ENCODE data around the gene C17orf107. TPM values are rescaled to one million over a fixed set of nuclear protein-coding genes. Genes with fewer than 3 reads are reported as not detected.
"Not testable (repeated sequence)": the region's sequence is repeated elsewhere in the genome, so short reads cannot be mapped to it uniquely, and the experiment has no call there.

C17orf107 gene
- total RNA-seq, 1 donor from 2014 or later, result 2.7 TPM

DNA sequence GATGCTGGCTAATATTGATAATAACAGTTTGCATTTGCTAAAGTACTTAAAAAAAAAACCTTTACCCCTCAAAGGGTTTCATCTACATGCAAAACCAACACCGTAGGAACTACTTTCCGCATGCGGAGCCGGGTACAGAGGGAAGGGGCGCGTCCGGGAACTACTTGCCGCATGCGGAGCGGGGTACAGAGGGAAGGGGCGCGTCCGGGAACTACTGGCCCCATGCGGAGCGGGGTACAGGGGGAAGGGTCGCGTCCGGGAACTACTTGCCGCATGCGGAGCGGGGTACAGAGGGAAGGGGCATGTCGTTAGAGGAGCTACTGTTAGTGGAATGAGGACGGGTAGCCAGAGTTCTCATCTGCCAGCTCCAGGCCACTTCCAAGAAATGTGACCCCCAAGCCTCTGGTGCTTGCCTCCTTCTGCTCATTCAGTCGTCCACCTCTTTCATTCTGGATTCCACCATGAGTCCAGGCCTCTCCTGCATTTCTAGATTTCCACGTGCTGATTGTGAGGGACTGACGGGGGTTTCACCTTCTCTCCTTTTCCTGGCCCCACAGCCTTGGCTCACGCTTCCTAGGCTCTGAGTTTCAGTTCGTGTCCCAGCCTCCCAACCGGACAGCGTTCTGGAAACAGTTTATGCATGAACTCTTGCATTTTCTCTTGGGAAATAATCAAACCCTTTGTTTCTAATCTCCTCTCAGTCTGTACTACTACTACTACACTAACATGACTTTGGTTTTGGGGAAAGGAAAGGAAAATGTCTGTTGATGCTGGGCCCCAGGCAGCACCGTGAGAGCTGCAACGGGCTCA, 39.3 kb upstream of the C17orf107 start:
- Histone ChIP-seq H3K27me3 (no peaks in the 10 kb centered on the region), H3K27ac (peak overlapping the region; percentile 38), H3K36me3 (no peaks in the 10 kb centered on the region), H3K4me3 (no peak overlapping the region), H3K4me1 (peaks cover 42% of the 10 kb centered on the region), H3K9me3 (no peaks in the 10 kb centered on the region)
- TF ChIP-seq, protein P1, sequence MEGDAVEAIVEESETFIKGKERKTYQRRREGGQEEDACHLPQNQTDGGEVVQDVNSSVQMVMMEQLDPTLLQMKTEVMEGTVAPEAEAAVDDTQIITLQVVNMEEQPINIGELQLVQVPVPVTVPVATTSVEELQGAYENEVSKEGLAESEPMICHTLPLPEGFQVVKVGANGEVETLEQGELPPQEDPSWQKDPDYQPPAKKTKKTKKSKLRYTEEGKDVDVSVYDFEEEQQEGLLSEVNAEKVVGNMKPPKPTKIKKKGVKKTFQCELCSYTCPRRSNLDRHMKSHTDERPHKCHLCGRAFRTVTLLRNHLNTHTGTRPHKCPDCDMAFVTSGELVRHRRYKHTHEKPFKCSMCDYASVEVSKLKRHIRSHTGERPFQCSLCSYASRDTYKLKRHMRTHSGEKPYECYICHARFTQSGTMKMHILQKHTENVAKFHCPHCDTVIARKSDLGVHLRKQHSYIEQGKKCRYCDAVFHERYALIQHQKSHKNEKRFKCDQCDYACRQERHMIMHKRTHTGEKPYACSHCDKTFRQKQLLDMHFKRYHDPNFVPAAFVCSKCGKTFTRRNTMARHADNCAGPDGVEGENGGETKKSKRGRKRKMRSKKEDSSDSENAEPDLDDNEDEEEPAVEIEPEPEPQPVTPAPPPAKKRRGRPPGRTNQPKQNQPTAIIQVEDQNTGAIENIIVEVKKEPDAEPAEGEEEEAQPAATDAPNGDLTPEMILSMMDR (IDR thresholded peaks at IDR 0.05), result no peak
- no peak for DNase-seq
- ATAC-seq, result no peak
- intact Hi-C loops (cut with DNase I), result no loop called here

DNA sequence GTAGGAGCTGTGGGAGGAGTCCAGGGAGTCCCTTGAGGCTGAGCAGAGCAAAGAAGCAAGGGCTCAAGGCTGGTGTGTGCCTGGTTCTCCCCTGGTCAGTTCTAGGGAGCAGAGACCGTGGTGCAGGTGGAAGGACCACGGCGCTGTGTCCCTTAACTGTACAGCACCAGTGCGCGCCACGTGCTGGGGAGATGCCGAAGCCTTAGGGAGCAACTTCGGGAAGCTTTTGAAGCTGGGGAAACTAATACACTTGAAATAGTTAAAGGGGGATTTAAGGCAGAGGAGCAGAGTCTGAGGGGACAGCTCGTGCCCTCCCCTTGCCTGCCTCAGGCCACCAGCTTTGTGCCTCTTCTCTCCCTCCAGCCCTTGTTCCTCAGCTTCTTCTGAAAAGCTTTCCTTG, 38.7 kb upstream of the C17orf107 start:
- no peak for ATAC-seq
- TF ChIP-seq, protein P1 (IDR thresholded peaks at IDR 0.05), result no peak
- Histone ChIP-seq H3K36me3 (no peaks in the 10 kb centered on the region), H3K27ac (peak overlapping the region; percentile 31), H3K4me1 (peaks cover 41% of the 10 kb centered on the region), H3K9me3 (no peaks in the 10 kb centered on the region), H3K27me3 (no peaks in the 10 kb centered on the region), H3K4me3 (no peak overlapping the region)
- DNase-seq, result no peak
- intact Hi-C loops (cut with DNase I), result no loop called here

DNA sequence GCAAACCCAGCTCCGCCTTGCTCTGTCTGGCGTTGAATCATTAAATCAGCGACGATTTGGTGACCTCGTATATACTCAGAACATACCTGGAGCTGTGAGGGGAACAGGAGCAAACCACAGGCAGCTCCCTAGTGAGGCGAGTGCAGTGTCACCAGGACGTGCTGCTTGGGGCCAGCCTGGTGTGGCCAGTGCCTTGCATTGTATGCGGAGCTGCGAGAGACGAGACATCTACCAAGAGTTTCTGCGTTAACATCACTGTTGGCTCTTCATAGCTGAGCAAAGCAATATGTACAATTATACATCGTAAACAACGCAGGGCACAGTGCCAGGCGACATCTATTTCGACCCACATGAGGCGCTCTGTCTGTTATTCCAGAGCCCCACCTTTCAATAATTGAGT, 38.3 kb upstream of the C17orf107 start:
- no peak overlapping the region for H3K4me3 ChIP-seq
- TF ChIP-seq, protein P1 (IDR thresholded peaks at IDR 0.05), result no peak
- no peak overlapping the region for H3K27ac ChIP-seq
- no peak for DNase-seq
- H3K4me1 ChIP-seq, result peaks cover 37% of the 10 kb centered on the region
- intact Hi-C loops (cut with DNase I), result no loop called here
- no peaks in the 10 kb centered on the region for H3K9me3 ChIP-seq
- no peak for ATAC-seq
- no peaks in the 10 kb centered on the region for H3K36me3 ChIP-seq
- H3K27me3 ChIP-seq, result no peaks in the 10 kb centered on the region

DNA sequence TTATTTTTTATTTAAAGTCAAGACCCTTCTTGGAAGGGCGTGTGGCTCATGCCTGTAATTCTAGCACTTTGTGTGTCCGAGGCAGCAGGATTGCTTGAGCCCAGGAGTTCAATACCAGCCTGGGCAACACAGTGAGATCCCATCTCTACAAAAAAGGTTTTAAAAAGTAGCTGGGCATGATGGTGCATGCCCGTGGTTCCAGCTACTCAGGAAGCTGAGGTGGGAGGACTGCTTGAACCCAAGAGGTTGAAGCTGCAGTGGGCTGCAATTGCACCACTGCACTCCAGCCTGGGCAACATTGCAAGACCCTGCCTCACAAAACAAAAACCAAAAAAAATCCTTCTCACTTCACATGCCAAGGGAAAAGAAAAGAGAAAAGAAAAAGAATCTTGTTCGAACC, 36.6 kb upstream of the C17orf107 start:
- H3K4me3 ChIP-seq, result no peak overlapping the region
- H3K36me3 ChIP-seq, result no peaks in the 10 kb centered on the region
- no peaks in the 10 kb centered on the region for H3K9me3 ChIP-seq
- H3K4me1 ChIP-seq, result peaks cover 23% of the 10 kb centered on the region
- TF ChIP-seq, protein P1 (IDR thresholded peaks at IDR 0.05), result no peak
- intact Hi-C loops (cut with DNase I), result no loop called here
- no peak for ATAC-seq
- DNase-seq, result no peak
- H3K27me3 ChIP-seq, result no peaks in the 10 kb centered on the region
- H3K27ac ChIP-seq, result no peak overlapping the region

DNA sequence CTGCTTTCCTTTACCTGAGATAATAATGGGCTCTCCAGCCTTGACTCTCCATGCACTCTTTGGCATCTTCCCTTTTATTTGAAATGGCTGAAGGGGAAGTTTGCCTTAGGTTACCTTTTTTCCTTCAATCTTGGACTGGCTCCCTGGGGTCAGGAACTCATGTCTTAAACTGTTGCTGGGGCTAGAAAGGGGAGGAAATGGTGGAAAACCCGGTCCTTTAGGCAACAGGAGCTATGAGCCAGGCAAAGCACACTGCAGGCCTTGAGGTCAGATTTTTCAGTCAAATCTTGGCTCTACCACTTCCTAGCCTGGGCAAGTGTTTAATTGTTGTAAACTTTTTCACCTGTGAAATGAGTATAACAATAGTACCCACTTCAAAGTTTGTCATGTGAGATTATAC, 36.0 kb upstream of the C17orf107 start:
- H3K4me1 ChIP-seq, result peaks cover 19% of the 10 kb centered on the region
- intact Hi-C loops (cut with DNase I), result no loop called here
- no peaks in the 10 kb centered on the region for H3K36me3 ChIP-seq
- TF ChIP-seq, protein P1 (IDR thresholded peaks at IDR 0.05), result no peak
- H3K27ac ChIP-seq, result no peak overlapping the region
- H3K9me3 ChIP-seq, result no peaks in the 10 kb centered on the region
- no peak overlapping the region for H3K4me3 ChIP-seq
- no peaks in the 10 kb centered on the region for H3K27me3 ChIP-seq
- DNase-seq (no peak), ATAC-seq (no peak)

DNA sequence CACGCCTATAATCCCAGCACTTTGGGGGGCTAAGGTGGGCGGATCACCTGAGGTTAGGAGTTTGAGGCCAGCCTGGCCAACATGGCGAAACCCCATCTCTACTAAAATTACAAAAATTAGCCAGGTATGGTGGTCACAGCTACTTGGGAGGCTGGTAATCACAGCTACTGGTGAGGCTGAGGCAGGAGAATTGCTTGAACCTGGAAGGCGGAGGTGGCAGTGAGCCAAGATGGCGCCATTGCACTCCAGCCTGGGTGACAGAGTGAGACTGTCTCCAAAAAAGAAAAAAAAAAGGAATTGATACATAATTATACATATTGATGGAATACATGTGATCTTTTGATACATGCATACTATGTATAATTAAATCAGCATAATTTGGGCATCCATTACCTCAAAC, 31.8 kb upstream of the C17orf107 start:
- ATAC-seq; DNase-seq; H3K36me3 ChIP-seq; H3K9me3 ChIP-seq; intact Hi-C loops (cut with DNase I); H3K4me3 ChIP-seq; H3K27ac ChIP-seq; H3K27me3 ChIP-seq: not testable (repeated sequence)
- peaks cover 28% of the 10 kb centered on the region for H3K4me1 ChIP-seq

DNA sequence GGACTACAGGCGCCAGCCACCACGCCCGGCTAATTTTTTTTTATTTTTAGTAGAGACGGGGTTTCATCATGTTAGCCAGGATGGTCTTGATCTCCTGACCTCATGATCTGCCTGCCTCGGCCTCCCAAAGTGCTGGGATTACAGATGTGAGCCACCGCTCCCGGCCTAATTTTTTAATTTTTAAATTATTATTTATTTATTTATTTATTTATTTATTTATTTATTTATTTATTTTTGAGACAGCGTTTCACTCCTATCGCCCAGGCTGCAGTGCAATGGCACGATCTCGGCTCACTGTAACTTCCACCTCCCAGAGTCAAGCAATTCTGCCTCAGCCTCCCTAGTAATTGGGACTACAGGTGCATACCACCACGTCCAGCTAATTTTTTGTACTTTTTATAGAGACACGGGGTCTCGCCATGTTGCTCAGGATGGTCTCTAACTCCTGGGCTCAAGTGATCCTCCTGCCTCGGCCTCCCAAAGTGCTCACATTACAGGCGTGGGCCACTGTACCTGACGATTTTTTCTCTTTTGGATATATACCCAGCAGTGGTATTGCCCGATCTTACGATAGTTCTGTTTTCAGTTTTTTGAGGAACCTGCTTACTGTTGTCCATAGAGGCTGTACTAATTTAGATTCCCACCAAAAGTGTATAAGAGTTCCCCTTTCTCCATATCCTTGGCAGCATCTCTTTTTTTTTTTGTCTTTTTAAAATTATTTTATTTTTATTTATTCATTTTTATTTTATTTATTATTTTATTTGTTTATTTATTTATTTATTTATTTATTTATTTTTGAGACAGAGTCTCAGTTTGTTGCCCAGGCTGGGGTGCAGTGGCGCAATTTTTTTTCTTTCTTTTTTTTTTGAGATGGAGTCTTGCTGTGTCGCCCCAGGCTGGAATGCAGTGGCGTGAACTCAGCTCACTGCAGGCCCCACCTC, 30.0 kb upstream of the C17orf107 start:
- peaks cover 23% of the 10 kb centered on the region for H3K4me1 ChIP-seq
- H3K4me3 ChIP-seq; H3K36me3 ChIP-seq; intact Hi-C loops (cut with DNase I); H3K27ac ChIP-seq; DNase-seq; H3K27me3 ChIP-seq; H3K9me3 ChIP-seq: not testable (repeated sequence)
- peak; percentile 20 for ATAC-seq

All from upper lobe of right lung (tissue), 1 donor.